Stimulated activated naive CD4-positive, alpha-beta T cell treated with Interleukin-2 at 50 U/mL for 16 hours (primary cell): ENCODE measurements around the gene DNASE1L3.

Experiments used
- DNase-seq: peaks from one replicate; lab custom pipeline; 2025; lab: John Stamatoyannopoulos, UW

Gene DNASE1L3

DNA sequence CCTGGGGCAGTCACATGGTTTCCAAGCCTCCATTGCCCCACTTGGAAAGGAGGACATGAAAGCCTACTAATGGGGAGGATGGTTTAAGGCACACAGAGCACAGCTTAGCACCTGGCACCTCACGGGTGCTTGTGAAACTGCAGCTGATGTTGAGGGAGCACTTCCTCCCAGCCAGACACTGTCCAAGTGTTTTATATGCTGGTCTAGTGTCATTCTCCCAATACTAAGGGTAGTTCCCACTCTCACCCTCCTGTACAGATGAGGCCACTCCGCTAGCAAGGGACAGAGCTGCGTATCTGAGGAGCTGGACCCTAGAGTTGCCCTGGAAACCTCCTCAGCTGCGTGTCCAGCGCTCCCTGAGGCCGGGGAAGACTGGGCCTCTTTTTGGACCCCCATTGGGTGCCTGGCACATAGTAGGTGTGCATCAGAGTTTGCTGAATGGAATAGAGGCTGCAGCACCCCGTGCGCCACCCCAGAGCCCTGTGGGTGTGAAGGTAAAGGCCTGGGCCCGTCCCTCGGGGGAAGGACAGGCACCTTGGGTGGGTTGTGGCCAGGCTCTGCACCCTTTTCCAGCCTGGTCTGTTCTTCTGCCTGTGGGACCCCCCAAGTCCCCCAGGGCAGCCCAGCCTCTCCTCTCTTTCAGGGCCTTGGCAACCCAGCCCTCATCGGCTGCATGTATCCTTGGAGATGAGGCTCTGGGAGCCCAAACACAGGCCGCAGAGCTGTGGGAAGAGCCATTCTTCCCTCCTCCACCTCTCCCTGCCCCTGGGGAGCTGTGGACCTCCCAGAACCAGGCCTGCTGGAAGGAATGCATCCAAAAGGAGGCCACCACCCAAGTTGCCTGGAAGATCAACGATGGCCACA lies 31.3 kb downstream of the DNASE1L3 start:
- DNase-seq: no peak

GRCh38 chr3:58178528-58179234 lies 32.1 kb downstream of the DNASE1L3 start:
- DNase-seq: no peak

GRCh38 chr3:58177747-58178527 lies 32.8 kb downstream of the DNASE1L3 start:
- DNase-seq: peak; percentile 80

DNA sequence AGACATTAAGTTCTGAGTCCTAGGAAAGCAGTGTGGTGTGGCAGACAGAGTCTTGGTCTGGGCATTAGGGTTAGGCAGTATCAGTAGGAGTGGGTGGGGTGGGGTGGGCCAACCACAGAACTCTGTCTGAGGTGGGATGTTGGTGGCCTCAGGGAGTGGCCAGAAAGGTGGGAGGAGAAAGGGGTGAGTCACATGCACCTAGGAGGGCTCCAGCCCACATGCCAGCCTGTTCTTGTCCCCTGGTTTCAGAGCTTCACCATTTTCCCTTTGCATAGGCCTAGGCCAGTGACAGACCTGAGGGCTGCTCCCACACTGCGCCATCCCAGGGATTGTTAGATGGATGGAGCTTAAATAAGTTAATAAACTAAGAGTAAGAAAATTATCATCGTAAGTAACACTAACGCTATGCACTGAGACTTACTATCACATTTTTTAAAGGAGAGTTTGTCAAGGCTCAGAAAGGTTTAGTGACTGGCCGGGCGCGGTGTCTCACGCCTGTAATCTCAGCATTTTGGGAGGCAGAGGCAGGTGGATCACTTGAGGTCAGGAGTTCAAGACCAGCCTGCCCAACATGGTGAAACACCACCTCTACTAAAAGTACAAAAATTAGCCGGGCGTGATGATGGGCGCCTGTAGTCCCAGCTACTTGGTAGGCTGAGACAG lies 33.8 kb downstream of the DNASE1L3 start:
- DNase-seq: no peak

GRCh38 chr3:58176185-58176530 lies 34.6 kb downstream of the DNASE1L3 start:
- no peak for DNase-seq

GRCh38 chr3:58175437-58176184 lies 35.2 kb downstream of the DNASE1L3 start:
- DNase-seq: no peak

GRCh38 chr3:58175187-58175436 lies 35.7 kb downstream of the DNASE1L3 start:
- no peak for DNase-seq

DNA sequence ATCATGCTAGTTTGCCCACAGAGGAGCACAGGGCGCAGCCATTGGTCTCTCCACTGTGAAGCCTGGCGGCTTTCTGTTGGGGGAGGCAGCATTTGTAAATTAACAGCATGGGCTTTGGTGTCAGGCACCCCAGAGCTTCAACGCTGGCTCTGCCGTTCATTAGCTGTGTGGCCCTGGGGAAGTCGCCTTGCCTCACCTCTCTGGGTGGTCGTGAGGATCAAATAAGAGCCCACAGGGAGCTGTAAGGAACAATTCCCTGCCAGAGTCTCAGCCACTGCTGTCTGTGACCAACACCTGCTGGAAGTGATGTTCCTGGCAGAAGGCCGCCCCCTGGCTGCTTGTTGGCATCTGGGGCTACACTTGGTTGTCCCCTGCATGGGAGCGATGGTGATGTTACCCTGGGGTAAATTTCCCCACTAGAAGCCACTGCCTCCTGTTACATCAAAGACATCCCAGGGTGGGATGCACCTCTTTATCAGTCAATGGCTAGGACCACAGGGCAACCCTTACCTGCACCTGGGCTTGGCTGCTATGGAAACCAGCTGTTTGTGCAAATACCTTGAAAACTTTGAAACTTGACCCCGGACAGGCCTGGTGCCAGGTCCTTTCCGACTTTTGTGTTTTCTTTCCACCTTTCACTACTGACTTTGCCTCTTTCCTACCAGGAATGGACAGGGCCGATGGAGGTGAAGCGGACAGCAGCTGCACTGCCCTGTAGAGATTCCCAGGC lies 36.9 kb downstream of the DNASE1L3 start:
- DNase-seq: no peak

- no peak for DNase-seq
Observed at GRCh38 chr3:58173029-58173668, 37.6 kb downstream of the DNASE1L3 start.

- no peak for DNase-seq
Observed at GRCh38 chr3:58171126-58171525, 39.6 kb downstream of the DNASE1L3 start.

- DNase-seq: no peak
Observed at GRCh38 chr3:58170376-58170775, 40.4 kb downstream of the DNASE1L3 start.

- DNase-seq: no peak
Observed at GRCh38 chr3:58169371-58169770, 41.4 kb downstream of the DNASE1L3 start.

DNA sequence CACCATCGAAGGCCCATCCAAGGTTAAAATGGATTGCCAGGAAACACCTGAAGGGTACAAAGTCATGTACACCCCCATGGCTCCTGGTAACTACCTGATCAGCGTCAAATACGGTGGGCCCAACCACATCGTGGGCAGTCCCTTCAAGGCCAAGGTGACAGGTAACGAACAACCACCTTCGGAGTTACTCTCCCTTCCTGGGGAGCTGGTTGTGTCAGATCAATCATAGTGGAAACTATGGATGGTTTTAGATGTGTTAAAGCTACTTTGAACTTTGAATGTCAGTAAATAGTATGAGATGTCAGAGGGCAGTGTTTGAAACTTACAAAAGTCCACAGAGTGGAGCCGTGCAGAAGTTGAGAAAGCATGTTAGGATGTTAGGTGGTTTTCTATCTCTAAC lies 42.3 kb downstream of the DNASE1L3 start:
- no peak for DNase-seq

DNA sequence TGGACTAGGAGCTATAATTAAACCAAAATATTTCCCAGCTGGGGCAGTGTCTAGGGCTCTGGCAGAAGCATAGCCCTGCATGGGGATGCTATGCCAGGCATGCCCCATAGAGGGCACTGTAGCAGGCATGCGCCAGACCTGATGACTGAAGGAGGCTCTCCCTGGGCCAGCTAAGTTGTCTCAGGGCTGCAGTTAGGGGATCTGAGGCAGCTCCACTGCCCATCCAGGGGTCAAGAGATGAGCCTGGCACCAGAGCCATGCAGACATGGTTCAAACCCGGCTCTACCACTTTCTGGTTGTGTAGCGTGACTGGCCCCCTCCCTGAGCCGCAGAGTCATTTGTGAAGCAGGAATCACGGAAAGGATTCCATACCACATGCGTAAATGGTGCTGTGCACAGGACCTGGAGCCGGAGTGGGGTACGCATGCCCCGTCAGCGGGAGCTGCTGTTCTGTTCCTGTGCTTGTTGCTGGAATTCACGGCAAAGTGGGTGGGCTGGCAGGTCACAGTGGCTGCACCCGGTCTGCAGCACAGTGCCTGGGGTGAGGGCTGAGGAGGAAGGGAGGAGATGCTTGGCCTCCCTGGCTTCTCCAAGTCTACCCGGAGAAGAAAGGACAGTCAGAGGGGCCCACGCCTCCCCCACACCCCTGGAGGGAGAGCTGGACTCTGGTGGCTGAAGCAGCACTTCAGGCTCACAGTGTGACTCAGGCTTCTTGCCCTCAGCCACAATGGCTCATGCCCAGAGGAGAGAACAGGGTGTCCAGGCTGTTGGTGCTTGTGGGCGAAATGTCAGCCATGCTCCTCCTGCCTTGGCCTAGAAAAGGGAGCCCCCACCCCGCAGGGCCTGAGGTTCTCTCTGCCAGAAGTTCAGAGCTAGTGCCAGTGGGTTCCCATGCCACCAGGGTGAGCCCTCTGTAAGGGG lies 43.1 kb downstream of the DNASE1L3 start:
- peak; percentile 17 for DNase-seq

DNA sequence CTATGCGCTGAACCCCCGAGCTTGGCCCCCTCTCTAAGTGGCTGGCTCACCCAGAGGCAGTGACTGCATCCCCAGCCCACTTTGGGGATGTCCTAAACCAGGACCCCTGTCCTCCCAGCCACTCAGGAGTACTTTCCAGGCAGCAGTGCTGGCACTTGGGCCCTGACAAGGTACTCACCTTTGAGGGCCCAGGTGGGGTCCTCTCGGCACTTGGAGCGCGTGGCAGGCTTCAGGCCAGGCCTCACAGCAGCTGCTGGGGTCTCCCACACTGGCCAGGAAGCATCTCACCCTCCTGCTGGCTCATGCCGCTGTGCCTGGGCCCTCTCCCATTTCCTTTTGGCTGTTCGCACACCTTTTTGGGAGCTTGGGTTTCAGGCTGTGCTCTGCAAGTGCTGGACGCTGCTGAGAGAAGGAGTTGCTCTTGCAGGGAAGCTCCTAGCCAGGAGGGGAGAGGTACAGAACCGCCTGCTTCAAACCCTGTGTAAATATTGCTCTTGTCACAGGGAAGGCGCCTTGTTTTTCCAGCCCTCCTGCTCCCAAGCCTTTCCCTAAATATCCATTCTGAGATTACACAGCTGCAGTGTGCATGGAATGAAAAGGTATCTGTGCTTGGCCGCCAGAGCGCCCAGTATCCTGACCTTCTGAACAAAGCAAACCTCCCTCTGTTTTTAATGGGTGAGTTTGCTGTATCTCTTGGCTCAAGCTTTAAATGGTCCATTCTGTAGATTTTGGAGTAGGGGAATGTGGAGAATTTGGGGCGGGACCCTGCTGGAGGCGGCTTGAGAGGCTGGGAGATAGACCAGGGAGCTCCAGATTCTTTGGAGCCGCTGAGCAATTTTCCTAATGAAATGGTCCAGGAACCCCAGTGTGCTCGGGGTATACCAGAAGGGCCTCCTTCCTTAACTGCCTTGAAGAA lies 45.6 kb downstream of the DNASE1L3 start:
- no peak for DNase-seq

- DNase-seq: no peak
Observed at GRCh38 chr3:58164199-58164879, 46.4 kb downstream of the DNASE1L3 start.

- DNase-seq: no peak
Observed at GRCh38 chr3:58163234-58163633, 47.5 kb downstream of the DNASE1L3 start.
